ENCODE measurements around the gene AUTS2.

GRCh38 chr7:70667406-70667805 lies 1069.1 kb downstream of the AUTS2 start:
- no peak for TF ChIP-seq CTCF (IDR thresholded peaks at IDR 0.05)
- no peak for TF ChIP-seq POLR2A (IDR thresholded peaks at IDR 0.05)

All from thyroid gland (tissue), 4 donors.